ENCODE measurements around the gene TINCR. TPM values are rescaled to one million over a fixed set of nuclear protein-coding genes. Genes with fewer than 3 reads are reported as not detected.
"Not testable (repeated sequence)": the region's sequence is repeated elsewhere in the genome, so short reads cannot be mapped to it uniquely, and the experiment has no call there.

Gene TINCR
- 0.04 TPM in 1 of 2 replicates, not detected in the other for total RNA-seq (2014; rRNA removed; shearing (Covaris generic); ENCODE audit: low replicate concordance)

DNA sequence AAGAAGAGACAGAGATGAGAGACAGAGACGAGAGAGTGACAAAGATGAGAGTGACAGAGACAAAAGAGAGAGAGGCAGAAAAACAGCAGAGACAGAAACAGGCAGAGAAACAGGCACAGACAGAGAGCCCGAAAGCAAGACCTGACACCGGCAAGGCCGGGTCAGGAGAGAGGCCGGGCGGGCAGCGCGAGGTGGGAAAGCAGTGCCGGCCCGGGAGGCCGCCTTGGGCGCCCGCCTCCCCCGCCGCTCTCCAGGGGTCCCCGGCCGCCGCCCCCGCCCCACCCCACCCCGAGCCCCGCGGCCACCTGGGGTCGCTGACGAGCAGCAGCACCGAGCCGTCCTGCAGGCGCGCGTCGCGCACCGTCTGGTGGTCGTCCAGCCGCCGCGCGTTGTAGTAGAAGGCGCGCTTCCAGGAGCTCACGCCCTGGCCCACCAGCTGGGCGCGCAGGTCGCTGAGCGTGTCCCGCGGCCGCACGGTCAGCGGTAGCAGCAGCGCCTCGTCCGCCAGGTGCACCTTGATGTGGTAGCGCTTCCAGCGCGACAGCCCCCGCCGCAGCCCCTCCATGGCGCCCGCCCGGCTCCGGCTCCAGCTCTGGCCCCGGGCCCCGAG is at the start of gene TINCR:
TINCR (minus strand) TSS at position 594 of the 610 bp plus-strand sequence.
- Histone ChIP-seq H4K20me1 (ENCODE audit: insufficient read depth, low read depth, low read length) (no peaks in the 10 kb centered on the region), H3K79me2 (ENCODE audit: low read length) (no peaks in the 10 kb centered on the region), H3K4me2 (ENCODE audit: low read depth, low read length, poor library complexity, severe bottlenecking) (no peak within 1 kb of the TSS), H3K9me2 (replicated peaks; ENCODE audit: insufficient read depth, low read length) (no peaks in the 10 kb centered on the region), H3K4me1 (ENCODE audit: low read length) (no peaks in the 10 kb centered on the region), H3K9me3 (ENCODE audit: low read length) (no peaks in the 10 kb centered on the region; the same call in 1 of the 2 replicates), H3K4me3 (ENCODE audit: low read length) (no peak within 1 kb of the TSS), H2AFZ (ENCODE audit: low read length) (no peak within 1 kb of the TSS), H3K27me3 (ENCODE audit: low read length) (no peaks in the 10 kb centered on the region), H3K27ac (ENCODE audit: low read length) (no peak within 1 kb of the TSS), H3K9ac (ENCODE audit: low read length) (no peak within 1 kb of the TSS), H3K36me3 (ENCODE audit: insufficient read depth, low read length) (no peaks in the 10 kb centered on the region)
- DNase-seq: peak; percentile 34

DNA sequence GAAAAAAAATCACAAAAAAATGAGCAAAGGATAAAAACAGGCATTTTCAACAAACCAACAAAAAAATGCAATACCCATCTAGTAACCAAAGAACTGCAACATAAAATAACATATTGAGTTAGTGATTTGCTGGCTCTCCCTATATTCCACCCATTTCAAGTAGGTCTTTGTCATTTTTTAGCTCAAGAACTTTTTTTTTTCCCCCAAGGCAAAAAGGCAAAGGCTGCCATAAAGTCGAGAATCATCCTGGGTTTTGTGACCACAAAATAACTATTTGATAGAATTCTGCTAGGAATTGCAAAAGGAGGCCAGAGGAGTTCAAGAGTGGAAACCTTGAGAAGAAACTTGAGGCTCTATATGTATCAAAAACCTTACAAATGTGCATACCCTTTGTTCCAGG is 49.3 kb upstream of the TINCR start:
- no peak overlapping the region for H3K4me3 ChIP-seq (ENCODE audit: low read length)
- peaks cover 74% of the 10 kb centered on the region for H3K36me3 ChIP-seq (ENCODE audit: insufficient read depth, low read length)
- no peak overlapping the region for H3K9ac ChIP-seq (ENCODE audit: low read length)
- H3K79me2 ChIP-seq (ENCODE audit: low read length): peaks cover 89% of the 10 kb centered on the region
- peaks cover 18% of the 10 kb centered on the region for H3K4me1 ChIP-seq (ENCODE audit: low read length)
- H3K27me3 ChIP-seq (ENCODE audit: low read length): no peaks in the 10 kb centered on the region
- H4K20me1 ChIP-seq (ENCODE audit: insufficient read depth, low read depth, low read length): peaks cover 35% of the 10 kb centered on the region
- H3K9me2 ChIP-seq (replicated peaks; ENCODE audit: insufficient read depth, low read length): no peaks in the 10 kb centered on the region
- DNase-seq: no peak
- H3K27ac ChIP-seq (ENCODE audit: low read length): no peak overlapping the region
- H3K9me3 ChIP-seq (ENCODE audit: low read length): no peaks in the 10 kb centered on the region
- H2AFZ ChIP-seq (ENCODE audit: low read length): no peak overlapping the region
- no peak overlapping the region for H3K4me2 ChIP-seq (ENCODE audit: low read depth, low read length, poor library complexity, severe bottlenecking)

DNA sequence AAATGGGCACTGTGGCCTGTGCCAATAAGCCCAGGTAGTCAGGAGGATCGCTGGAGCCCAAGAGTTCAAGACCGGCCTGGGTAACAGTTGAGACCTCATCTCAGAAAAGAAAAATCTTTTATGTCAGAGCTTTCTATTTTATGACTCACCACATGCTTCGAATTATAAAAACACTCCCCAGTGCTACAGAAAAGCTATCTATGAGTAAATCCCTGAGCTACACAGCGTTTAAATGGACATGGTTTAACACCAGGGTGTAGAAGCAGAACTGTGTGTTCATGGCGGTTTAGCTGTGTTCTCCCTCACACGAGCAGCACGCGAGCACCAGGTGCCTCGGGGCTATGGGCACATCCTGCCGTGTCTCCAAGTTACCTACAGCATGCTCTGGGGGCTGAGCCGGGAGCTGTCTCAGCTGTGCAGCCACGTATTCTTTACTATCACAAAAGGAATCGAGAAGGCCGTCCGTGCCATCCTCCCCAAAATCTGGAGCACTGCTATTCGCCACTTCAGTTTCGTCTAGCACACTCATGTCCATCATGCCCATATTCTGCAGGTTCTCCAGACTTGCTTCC is 48.1 kb upstream of the TINCR start:
- Histone ChIP-seq H3K9me3 (ENCODE audit: low read length) (no peaks in the 10 kb centered on the region), H3K4me3 (ENCODE audit: low read length) (no peak overlapping the region), H3K27me3 (ENCODE audit: low read length) (no peaks in the 10 kb centered on the region), H3K27ac (ENCODE audit: low read length) (no peak overlapping the region), H4K20me1 (ENCODE audit: insufficient read depth, low read depth, low read length) (peaks cover 26% of the 10 kb centered on the region), H3K9me2 (replicated peaks; ENCODE audit: insufficient read depth, low read length) (no peaks in the 10 kb centered on the region), H3K4me1 (ENCODE audit: low read length) (peaks cover 11% of the 10 kb centered on the region), H2AFZ (ENCODE audit: low read length) (no peak overlapping the region), H3K9ac (ENCODE audit: low read length) (no peak overlapping the region), H3K36me3 (ENCODE audit: insufficient read depth, low read length) (peaks cover 74% of the 10 kb centered on the region), H3K79me2 (ENCODE audit: low read length) (peaks cover 81% of the 10 kb centered on the region), H3K4me2 (ENCODE audit: low read depth, low read length, poor library complexity, severe bottlenecking) (no peak overlapping the region)
- no peak for DNase-seq

DNA sequence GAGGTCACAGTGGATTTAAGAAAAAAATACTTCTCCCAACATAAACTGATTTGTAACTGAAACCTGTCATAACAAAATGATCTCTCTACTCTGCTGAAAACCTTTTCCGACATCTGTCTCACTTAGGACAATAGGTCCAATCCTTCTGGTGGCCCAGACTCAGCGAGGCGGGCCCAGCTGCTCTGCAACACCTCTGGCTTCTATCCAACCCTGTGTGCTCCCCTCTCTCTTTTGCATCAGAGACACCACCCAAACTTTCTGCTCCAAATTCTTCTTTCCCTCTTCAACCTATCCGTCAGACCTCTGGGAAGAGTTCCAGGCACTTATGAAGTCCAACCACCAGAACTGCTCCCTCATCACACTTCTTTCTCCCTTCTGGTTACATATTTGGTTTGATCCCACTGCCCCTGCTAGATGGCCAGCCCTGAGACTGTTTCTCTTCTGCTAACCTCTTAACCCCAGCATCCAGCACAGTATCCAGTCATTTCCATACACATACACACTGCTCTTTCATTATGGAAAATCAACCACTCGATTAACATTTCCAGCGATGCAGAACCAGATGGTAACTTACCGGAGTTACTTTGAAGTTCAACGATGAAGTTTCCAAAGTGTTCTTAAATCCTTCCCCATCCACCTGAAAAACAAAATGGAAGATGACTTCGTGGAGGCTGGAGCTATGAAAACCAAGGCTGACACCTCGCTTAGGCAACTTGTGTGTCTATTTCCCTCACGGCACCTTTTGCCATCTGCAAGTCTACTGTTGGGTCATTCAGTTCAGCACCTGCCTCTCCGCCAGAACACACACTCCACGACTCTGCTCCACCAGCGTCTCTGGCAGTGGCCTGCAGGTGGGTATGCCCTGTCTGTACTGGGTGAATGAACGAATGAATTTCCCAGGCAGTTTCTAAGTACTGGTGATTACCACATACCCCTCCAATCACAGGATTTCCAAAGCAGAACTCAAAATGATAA is 45.4 kb upstream of the TINCR start:
- peaks cover 24% of the 10 kb centered on the region for H4K20me1 ChIP-seq (ENCODE audit: insufficient read depth, low read depth, low read length)

DNA sequence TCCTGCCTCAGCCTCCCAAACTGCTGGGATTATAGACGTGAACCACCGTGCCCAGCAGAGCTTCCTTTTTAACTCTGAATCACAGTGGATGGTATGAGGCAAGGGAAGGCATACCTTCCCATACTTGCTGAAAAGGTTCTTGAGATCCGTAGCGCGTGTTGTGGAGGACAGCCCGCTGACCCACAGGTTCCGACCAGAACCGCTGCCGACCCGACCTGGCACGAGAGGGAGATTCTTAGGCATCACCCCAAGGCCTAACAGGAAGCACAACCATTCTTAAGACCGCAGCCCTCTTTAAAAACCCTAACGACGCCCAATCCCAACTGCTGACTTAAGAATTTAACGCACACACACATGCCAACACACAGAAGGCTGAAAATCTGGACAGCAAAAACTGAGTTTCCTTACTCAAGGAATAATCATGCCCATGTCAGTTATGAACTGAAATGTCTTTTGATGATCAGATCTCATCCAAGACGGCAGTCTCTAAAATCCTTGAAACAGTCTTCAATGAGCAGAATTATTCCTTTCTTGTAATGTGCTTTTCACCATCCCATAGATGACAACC is 42.2 kb upstream of the TINCR start:
- DNase-seq: no peak
- Histone ChIP-seq H3K27ac (ENCODE audit: low read length) (no peak overlapping the region), H4K20me1 (ENCODE audit: insufficient read depth, low read depth, low read length) (peaks cover 29% of the 10 kb centered on the region; the same call in 1 of the 2 replicates), H3K79me2 (ENCODE audit: low read length) (peaks cover 79% of the 10 kb centered on the region), H3K4me2 (ENCODE audit: low read depth, low read length, poor library complexity, severe bottlenecking) (no peak overlapping the region), H3K27me3 (ENCODE audit: low read length) (no peaks in the 10 kb centered on the region), H3K4me1 (ENCODE audit: low read length) (no peaks in the 10 kb centered on the region), H3K36me3 (ENCODE audit: insufficient read depth, low read length) (peaks cover 60% of the 10 kb centered on the region), H3K9me3 (ENCODE audit: low read length) (no peaks in the 10 kb centered on the region), H3K4me3 (ENCODE audit: low read length) (no peak overlapping the region), H3K9me2 (replicated peaks; ENCODE audit: insufficient read depth, low read length) (no peaks in the 10 kb centered on the region), H3K9ac (ENCODE audit: low read length) (no peak overlapping the region), H2AFZ (ENCODE audit: low read length) (no peak overlapping the region)

More for the DNA sequence above, 45.4 kb upstream of the TINCR start:
- no peaks in the 10 kb centered on the region for H3K9me2 ChIP-seq (replicated peaks; ENCODE audit: insufficient read depth, low read length)
- H3K4me3 ChIP-seq (ENCODE audit: low read length): no peak overlapping the region
- no peak overlapping the region for H3K27ac ChIP-seq (ENCODE audit: low read length)
- peaks cover 76% of the 10 kb centered on the region for H3K79me2 ChIP-seq (ENCODE audit: low read length)
- no peaks in the 10 kb centered on the region for H3K9me3 ChIP-seq (ENCODE audit: low read length)
- H3K9ac ChIP-seq (ENCODE audit: low read length): no peak overlapping the region
- peaks cover 67% of the 10 kb centered on the region for H3K36me3 ChIP-seq (ENCODE audit: insufficient read depth, low read length)
- no peak for DNase-seq
- H3K27me3 ChIP-seq (ENCODE audit: low read length): no peaks in the 10 kb centered on the region
- no peak overlapping the region for H2AFZ ChIP-seq (ENCODE audit: low read length)
- no peaks in the 10 kb centered on the region for H3K4me1 ChIP-seq (ENCODE audit: low read length)
- no peak overlapping the region for H3K4me2 ChIP-seq (ENCODE audit: low read depth, low read length, poor library complexity, severe bottlenecking)

DNA sequence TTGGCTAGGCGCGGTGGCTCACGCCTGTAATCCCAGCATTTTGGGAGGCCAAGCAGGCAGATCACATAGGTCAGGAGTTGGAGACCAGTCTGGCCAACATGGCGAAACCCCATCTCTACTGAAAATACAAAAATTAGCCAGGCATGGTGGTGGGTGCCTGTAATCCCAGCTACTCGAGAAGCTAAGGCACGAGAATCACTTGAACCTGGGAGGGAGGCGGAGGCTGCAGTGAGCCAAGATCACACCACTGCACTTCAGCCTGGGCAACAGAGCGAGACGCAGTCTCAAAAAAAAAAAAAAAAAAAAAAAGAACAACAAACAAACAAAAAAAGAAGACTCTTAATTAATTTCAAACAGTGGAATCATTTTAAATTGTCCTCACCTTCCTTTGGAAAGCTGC is 41.0 kb upstream of the TINCR start:
- not testable (repeated sequence) for DNase-seq; H3K27me3 ChIP-seq (ENCODE audit: low read length); H3K9me3 ChIP-seq (ENCODE audit: low read length); H3K4me2 ChIP-seq (ENCODE audit: low read depth, low read length, poor library complexity, severe bottlenecking); H3K4me1 ChIP-seq (ENCODE audit: low read length); H3K9ac ChIP-seq (ENCODE audit: low read length); H3K4me3 ChIP-seq (ENCODE audit: low read length); H3K27ac ChIP-seq (ENCODE audit: low read length); H3K9me2 ChIP-seq (replicated peaks; ENCODE audit: insufficient read depth, low read length); H2AFZ ChIP-seq (ENCODE audit: low read length)
- H4K20me1 ChIP-seq (ENCODE audit: insufficient read depth, low read depth, low read length): peaks cover 32% of the 10 kb centered on the region; the same call in 1 of the 2 replicates
- peaks cover 56% of the 10 kb centered on the region; the same call in 1 of the 2 replicates for H3K36me3 ChIP-seq (ENCODE audit: insufficient read depth, low read length)
- H3K79me2 ChIP-seq (ENCODE audit: low read length): peaks cover 82% of the 10 kb centered on the region

DNA sequence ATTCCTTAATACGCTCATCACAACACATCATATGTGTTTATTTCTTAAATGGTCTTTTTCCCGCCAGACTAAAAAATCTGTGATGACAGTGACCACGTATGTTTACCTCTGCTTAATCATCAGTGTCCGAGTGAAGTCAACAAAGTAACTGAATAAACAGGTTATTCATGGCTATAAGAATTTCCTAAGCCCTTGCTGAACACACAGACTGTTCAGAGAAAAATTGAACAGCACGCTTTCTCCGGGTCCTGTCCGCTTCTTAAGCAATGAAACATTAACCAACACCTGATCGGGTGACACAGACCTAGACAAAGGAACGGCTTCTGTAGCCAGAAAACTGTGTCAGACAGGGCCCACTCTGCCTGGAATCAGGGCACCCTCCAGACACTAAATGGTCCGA is 40.5 kb upstream of the TINCR start:
- Histone ChIP-seq H3K9ac (ENCODE audit: low read length) (no peak overlapping the region), H3K4me2 (ENCODE audit: low read depth, low read length, poor library complexity, severe bottlenecking) (no peak overlapping the region), H3K27ac (ENCODE audit: low read length) (no peak overlapping the region), H3K9me2 (replicated peaks; ENCODE audit: insufficient read depth, low read length) (no peaks in the 10 kb centered on the region), H3K4me3 (ENCODE audit: low read length) (no peak overlapping the region), H3K27me3 (ENCODE audit: low read length) (no peaks in the 10 kb centered on the region), H3K36me3 (ENCODE audit: insufficient read depth, low read length) (peaks cover 57% of the 10 kb centered on the region; the same call in 1 of the 2 replicates), H3K9me3 (ENCODE audit: low read length) (no peaks in the 10 kb centered on the region), H3K79me2 (ENCODE audit: low read length) (peaks cover 83% of the 10 kb centered on the region), H4K20me1 (ENCODE audit: insufficient read depth, low read depth, low read length) (peaks cover 35% of the 10 kb centered on the region; the same call in 1 of the 2 replicates), H3K4me1 (ENCODE audit: low read length) (no peaks in the 10 kb centered on the region), H2AFZ (ENCODE audit: low read length) (no peak overlapping the region)
- no peak for DNase-seq

Data from Karpas-422 (cell line).